Activated CD4-positive, alpha-beta T cell treated with anti-CD3 and anti-CD28 coated beads for 24 hours (primary cell): Measurements from ENCODE around the gene UVRAG.
"Not testable (repeated sequence)": the region's sequence is repeated elsewhere in the genome, so short reads cannot be mapped to it uniquely, and the experiment has no call there.

Source experiments
- DNase-seq, 2 donors: peaks; one replicate each; pipeline ENCODE4 v3.0.0-alpha.2; 2020; ENCODE audit warnings: low read depth in 2 of 2

Gene UVRAG

DNA sequence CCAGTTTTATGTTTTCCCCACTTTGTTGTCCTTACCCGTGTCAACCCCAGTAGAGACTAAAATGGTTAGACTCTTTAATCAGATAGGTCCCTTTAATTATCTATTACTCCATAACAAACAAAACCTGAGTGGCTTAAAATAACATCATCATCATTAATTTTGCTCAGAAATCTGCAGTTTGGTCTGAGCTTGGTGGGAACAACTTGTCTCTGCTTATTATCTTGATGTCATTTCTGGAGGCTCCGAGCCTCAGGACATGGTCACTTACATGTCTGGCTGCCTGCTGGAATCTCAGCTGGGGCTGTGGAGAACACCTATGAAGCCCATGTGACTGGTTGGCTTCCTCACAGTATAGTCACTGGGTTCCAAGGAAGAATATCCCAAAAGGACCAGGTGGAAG lies 26.7 kb downstream of the UVRAG start:
- DNase-seq, result no peak

DNA sequence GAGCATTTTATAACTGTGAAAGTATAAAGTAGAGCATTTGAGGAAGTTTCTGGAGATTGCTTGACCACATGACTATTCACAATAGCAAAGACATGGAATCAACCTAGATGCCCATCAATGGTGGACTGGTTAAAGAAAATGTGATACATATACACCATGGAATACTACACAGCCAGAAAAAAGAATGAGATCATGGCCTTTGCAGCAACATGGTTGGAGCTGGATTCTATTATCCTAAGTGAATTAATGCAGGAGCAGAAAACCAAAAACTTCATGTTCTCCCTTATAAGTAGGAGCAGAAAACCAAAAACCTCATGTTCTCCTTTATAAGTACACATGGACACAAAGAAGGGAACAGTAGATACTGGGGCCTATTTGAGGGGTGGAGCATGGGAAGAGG lies 30.3 kb downstream of the UVRAG start:
- DNase-seq, result no peak

DNA sequence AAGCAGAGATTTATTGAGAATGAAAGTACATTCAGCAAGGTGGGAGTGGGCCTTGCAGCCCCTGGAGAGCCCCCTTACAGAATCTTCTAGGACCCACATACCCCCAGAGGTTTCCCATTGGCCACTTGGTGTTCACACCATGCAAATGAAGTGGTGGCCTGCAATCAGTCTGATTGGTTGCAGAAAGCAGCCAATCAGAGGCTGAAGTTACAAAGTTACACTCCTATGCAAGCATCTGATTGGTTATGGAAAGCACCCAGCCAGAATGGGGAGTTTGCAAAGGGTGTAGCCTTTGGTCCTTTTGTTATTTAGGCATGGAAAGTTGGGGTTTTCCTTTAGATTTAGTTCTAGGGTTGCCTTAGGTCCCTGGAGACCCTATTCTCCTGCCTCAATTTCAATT lies 34.9 kb downstream of the UVRAG start:
- DNase-seq, result no peak

DNA sequence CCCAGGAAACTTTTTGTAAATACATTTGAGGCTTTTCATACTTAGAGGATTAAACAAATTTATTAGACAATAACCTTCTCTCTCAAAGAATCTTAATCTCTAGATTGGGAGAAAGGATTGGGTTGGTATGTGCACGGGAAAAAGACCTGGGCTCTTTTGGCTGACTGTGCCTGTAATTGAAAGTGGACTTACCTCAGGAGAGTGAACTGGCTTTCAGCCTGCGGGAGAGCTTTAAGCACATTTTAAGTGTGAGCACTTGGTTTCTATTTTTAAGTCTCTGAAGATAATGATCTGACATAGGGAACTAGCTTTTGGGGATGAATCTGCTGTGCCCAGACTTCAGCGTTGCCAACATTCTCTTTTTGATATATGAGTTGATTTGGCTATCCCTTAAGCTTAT lies 35.8 kb downstream of the UVRAG start:
- no peak for DNase-seq

DNA sequence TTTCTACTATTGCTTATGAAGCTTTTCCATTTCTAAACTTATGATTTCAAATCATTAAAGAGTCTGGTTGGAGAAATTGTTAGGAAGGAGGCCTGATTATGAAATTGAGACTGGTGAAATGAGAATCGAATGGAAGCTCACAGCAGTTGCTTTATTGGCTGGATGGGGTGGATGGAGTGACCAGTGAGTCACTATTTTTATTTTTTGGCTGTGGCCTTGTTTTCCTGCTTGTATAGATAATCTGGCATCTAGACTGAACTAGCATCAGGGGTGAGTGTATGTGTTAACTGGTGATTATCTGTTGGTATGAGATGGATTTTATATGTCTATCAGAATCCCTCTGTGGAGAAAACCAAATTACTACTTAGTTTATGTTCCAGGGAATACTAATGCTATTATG lies 36.2 kb downstream of the UVRAG start:
- DNase-seq, result no peak

- no peak for DNase-seq
These were observed 37.5 kb downstream of the UVRAG start for GRCh38 chr11:75852406-75853017.

DNA sequence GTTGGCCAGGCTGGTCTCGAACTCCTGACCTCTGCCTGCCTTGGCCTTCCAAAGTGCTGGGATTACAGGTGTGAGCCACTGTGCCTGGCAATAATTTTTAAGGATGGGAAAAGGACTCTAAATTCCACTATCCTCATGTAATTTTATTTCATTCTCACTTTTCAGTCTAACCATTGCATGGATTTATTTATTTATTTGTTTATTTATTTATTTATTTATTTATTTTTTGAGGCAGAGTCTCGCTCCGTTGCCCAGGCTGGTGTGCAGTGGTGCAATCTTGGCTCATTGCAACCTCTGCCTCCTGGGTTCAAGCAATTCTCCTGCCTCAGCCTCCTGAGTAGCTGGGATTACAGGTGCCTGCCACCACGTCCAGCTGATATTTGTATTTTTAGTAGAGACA lies 38.6 kb downstream of the UVRAG start:
- DNase-seq, result not testable (repeated sequence)

DNA sequence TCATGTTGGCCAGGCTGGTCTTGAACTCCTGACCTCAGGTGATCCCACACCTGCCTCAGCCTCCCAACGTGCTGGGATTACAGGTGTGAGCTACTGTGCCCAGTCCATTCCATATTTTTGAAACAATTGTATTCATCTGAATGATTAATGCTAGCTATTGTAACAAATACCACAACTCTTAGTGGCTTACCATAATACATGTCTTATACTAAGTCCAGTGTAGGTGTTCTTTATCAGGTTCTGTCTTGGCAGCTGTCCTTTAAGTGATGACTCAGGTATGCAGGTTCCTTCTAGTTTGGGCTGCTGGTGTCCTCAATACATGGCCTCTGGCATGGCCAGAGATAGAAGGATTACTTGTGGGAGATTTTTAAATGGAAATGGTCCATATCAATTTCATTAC lies 39.0 kb downstream of the UVRAG start:
- no peak for DNase-seq

GRCh38 chr11:75855206-75855605 lies 40.2 kb downstream of the UVRAG start:
- no peak for DNase-seq

DNA sequence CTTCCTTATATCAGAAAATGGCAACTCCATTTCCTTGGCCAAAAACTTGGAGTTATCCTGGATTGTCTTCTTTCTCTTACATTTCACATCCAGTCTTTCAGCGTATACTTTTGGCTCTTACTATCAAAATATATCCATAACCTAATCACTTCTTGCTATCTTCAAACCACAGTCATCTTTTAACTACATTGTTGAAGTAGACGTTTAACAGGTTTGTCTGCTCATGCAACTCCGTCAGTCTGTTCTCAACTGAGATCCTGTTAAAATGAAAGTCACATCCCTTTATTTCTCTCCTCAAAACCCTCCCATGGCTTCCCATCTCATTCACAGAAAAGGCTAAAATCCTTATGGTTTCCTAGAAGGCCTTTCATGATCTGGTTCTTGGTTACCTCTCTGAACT lies 41.9 kb downstream of the UVRAG start:
- DNase-seq, result no peak

GRCh38 chr11:75858042-75858441 lies 43.0 kb downstream of the UVRAG start:
- DNase-seq, result no peak

GRCh38 chr11:75858613-75859012 lies 43.6 kb downstream of the UVRAG start:
- no peak for DNase-seq

DNA sequence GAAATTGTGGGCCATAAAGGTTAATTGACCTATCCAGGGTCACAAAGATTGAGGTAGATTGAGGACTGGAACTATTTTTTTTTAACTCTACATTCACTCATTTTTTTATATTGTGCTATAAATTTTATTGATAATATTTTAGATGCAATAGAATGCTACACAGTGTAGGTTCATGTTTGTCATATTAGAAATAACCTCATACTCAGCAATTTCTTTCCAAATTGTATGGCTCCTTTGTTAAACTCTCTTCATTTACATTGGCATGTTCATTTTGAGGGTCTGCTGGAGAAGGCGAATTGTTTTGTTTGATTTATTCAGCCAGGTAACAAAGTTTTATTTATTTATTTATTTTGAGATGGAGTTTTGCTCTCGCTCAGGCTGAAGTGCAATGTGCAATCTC lies 44.6 kb downstream of the UVRAG start:
- DNase-seq, result no peak

GRCh38 chr11:75862437-75862836 lies 47.4 kb downstream of the UVRAG start:
- DNase-seq, result no peak

DNA sequence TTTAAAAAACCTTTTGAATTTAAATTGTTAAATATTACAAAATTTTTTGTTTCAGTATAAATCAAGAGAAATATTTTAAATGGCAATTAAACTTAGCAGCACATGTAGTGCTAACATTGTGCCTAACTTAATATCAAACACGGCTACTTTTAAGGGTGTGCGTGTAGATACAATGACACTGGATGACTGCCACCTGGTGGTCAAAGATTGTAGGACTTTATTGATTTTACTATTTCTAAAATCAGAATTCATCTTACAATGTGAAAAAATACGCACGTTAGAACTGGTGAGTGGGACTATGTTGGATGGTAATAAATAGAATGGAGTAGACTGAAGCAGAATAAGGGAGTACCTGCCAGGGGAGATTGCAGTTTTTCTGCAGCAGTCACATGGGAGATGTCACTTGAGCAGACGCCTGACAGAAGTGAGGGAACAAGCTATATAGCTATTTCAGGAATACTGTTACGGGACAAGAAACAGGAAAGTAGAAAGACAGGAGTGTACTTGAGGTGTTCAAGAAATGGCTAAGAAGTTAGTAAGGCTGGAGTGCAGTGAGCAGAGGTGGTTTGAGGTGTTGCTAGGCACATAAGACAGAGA lies 52.9 kb downstream of the UVRAG start:
- DNase-seq, result peak; percentile 7 to 39

GRCh38 chr11:75868990-75869389 lies 54.0 kb downstream of the UVRAG start:
- no peak for DNase-seq

DNA sequence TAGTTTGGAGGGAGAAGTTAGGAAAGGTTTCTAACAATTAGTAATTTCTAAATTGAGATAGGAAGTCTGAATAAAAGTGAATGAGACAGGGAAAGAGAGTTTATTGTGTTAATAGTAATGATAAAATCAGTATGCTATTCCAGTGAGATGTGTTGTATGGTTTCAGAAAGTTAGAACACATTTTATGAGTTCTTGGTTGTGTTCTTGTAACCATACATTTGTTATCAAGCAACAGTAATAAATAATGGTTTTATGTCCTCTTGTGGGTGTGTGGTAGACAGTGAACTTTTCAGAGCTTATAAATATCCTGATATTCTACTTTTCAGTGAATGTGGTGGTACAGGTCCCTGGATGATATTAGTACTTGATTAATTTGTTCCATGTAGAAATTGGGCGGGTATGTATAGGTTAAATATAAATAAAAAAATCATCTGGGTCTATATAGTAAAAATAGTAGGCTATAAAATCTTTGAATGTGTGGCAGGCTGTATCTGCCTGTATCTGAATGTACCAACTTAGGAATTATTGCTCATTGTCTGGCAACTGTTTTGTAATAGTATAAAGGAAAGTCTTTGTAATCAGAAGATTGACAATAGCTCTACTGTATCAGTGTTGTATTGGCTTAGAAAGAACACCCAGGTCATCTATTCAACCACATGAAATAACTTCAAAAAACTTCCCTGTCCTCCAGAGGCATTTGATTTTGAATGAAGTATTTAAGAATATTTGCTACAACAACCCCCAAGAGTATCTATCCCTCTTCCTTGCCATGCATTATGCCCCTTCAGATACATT lies 54.8 kb downstream of the UVRAG start:
- no peak for DNase-seq

DNA sequence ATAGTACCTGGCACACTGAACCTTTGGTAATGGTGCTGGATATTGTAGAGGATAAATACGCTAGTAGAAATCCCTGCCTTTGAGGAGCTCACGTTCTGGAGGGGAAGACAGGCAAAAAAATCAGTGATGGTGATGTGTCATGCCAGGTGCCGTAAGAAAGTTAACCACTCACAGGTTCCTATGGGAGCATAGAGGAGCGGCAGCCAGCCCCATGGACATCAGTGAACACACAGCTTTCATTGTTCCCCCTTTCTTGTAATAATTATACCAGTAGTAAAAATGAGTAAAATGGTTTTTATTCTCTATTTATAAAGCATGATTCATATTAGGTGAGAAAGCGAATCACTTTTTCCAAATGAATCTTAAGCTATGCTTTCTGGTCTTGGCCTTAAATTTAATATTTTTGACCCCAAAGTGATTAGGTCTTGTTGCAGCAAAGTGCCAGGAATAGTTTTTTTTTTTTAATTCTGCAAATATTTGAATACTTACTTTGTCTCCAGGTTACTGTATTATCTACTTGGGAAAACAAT lies 57.9 kb downstream of the UVRAG start:
- DNase-seq, result no peak

DNA sequence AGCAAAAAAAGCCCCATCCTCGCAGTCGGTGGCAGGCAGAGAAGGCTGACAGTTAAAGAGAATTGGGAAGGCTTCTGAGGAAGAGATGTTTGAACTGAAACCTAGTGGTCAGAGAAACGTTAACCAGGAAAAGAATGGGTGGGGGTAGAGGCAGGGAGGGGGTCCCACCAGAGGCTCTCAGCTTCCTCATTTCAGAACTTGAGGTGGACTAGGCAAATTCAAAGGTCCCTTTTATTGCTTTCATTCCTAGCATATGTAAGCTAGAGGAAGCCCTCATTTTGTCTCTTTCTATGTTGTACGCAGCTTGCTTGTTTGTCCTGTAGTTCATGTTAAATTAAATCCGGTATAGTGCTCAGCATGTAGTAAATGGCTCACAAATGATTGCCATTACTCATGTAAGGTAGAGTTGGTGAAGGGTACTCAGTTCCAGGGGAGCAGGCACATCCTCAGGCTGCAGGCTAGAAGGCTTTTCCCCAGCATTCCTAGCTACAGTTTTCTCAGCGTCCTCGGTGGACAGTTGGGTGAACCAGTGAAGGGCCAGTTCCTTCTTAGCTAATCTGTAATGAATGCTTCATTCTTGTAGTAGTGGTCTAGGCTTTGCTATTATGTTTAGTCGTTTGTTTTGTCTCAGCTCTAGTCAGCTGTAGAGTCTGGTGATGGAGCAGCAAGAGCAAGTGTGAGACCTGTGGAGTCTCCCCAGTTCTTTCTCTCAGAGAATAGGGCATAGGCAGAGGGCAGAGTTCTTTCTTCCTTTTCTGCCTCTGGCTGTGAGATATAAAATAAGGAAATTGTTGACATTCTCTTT lies 58.6 kb downstream of the UVRAG start:
- DNase-seq, result no peak

- no peak for DNase-seq
These were observed 59.8 kb downstream of the UVRAG start for GRCh38 chr11:75874684-75875341.

- not testable (repeated sequence) for DNase-seq
These were observed 62.3 kb downstream of the UVRAG start for GRCh38 chr11:75877327-75877726.

GRCh38 chr11:75877931-75878330 lies 62.9 kb downstream of the UVRAG start:
- not testable (repeated sequence) for DNase-seq
